PFSK-1 (cell line): ENCODE results near the gene LHPP.

Experiments used
- POLR2AphosphoS5 ChIP-seq: IDR thresholded peaks from 2 replicates; pipeline ENCODE4 v1.6.1; 2012; ENCODE audit warnings: low read depth, mild to moderate bottlenecking, control low read depth, low read length, moderate library complexity
- REST ChIP-seq, 2 experiments: IDR thresholded peaks; 2 replicates each; pipeline versions ENCODE4 v1.6.1 to v1.8.0; 2011 to 2012; ENCODE audit warnings: low read depth in 2 of 2, low read length in 2 of 2, control low read depth in 1 of 2, inconsistent platforms in 1 of 2, mild to moderate bottlenecking in 1 of 2, moderate library complexity in 1 of 2; ENCODE audit not compliant: insufficient read depth in 1 of 2
- SIN3A ChIP-seq: IDR thresholded peaks from 2 replicates; pipeline ENCODE4 v1.6.1; 2012; ENCODE audit warnings: mild to moderate bottlenecking, low read length, moderate library complexity, borderline replicate concordance; ENCODE audit not compliant: insufficient read depth
- TAF1 ChIP-seq: IDR thresholded peaks from 2 replicates; pipeline ENCODE4 v1.6.1; 2012; ENCODE audit warnings: low read length, control low read depth, borderline replicate concordance; ENCODE audit not compliant: insufficient read depth

- TF ChIP-seq POLR2AphosphoS5 (no peak), SIN3A (no peak), REST (IDR thresholded peaks at IDR 0.05; ENCODE audit: insufficient read depth in 1 of 2, low read depth in 2 of 2, low read length in 2 of 2) (no peak), TAF1 (no peak)
These were observed 5.5 kb downstream of the LHPP start for GRCh38 chr10:124467165-124467564.
